CD4-positive, alpha-beta T cell (primary cell): ENCODE results near the gene ZNF454. TPM values are rescaled to one million over a fixed set of nuclear protein-coding genes. Genes with fewer than 3 reads are reported as not detected.

Experiments
- ATAC-seq: fragments of 200-7000 bp; cut with Tn5 transposase; one replicate; pipeline ENCODE4 v1.10.0; 2022; ENCODE audit warnings: mild to moderate bottlenecking; ENCODE audit not compliant: poor library complexity
- CTCF ChIA-PET: fragments of 350-600 bp; sonication (Branson Sonifier 250); formaldehyde crosslinking; loops from one replicate; lab custom pipeline; 2021; ENCODE audit warnings: antibody characterized with exemption, inconsistent platforms; lab: Charles Lee
- POLR2A ChIA-PET: fragments of 350-600 bp; sonication (Branson Sonifier 250); formaldehyde crosslinking; loops from one replicate; lab custom pipeline; 2021; ENCODE audit warnings: antibody characterized with exemption, inconsistent platforms; lab: Charles Lee
- DNase-seq, 14 experiments: peaks; one replicate each; pipeline ENCODE4 v3.0.0-alpha.2; 2013 to 2020; ENCODE audit warnings: mixed read lengths in 2 of 14
- H3K27ac ChIP-seq, 2 donors: one replicate each; pipeline versions ENCODE4 v1.5.1 to v1.7.0; 2013; ENCODE audit warnings: low read length in 2 of 2, low read depth in 1 of 2, mild to moderate bottlenecking in 1 of 2
- H3K27me3 ChIP-seq, 2 experiments: 1 replicate in 1 of 2; 2 replicates in 1 of 2; pipeline versions ENCODE4 v1.6.1 to v1.7.0; 2013; ENCODE audit warnings: low read length in 2 of 2, control low read depth in 1 of 2, mild to moderate bottlenecking in 1 of 2, moderate library complexity in 1 of 2; ENCODE audit not compliant: insufficient read depth in 2 of 2, control insufficient read depth in 1 of 2
- H3K36me3 ChIP-seq: one replicate; pipeline ENCODE4 v1.6.1; 2013; ENCODE audit warnings: low read length, control low read depth; ENCODE audit not compliant: insufficient read depth
- H3K4me1 ChIP-seq: one replicate; pipeline ENCODE4 v1.6.1; 2013; ENCODE audit warnings: low read length, control low read depth; ENCODE audit not compliant: insufficient read depth
- H3K4me3 ChIP-seq: one replicate; pipeline ENCODE4 v1.5.1; 2013; ENCODE audit warnings: mild to moderate bottlenecking, low read length, moderate library complexity
- H3K9me3 ChIP-seq, 2 experiments: 1 replicate in 1 of 2; 2 replicates in 1 of 2; pipeline versions ENCODE4 v1.6.1 to v1.7.0; 2013; ENCODE audit warnings: low read length in 2 of 2, mild to moderate bottlenecking in 2 of 2, control low read depth in 1 of 2, moderate library complexity in 1 of 2; ENCODE audit not compliant: control insufficient read depth in 1 of 2, insufficient read depth in 1 of 2
- H3K27ac Mint-ChIP-seq: one replicate; pipeline ENCODE4 v1.8.0; 2020; ENCODE audit warnings: mixed read lengths
- H3K27me3 Mint-ChIP-seq: one replicate; pipeline ENCODE4 v1.8.0; 2021; ENCODE audit warnings: mixed read lengths
- H3K36me3 Mint-ChIP-seq: one replicate; pipeline ENCODE4 v1.8.0; 2021; ENCODE audit warnings: low read depth, mixed read lengths
- H3K4me1 Mint-ChIP-seq: one replicate; pipeline ENCODE4 v1.8.0; 2021; ENCODE audit warnings: low read depth, mixed read lengths
- H3K4me3 Mint-ChIP-seq: one replicate; pipeline ENCODE4 v1.8.0; 2020; ENCODE audit warnings: mild to moderate bottlenecking, mixed read lengths
- H3K9me3 Mint-ChIP-seq: one replicate; pipeline ENCODE4 v1.8.0; 2020; ENCODE audit warnings: mixed read lengths
- intact Hi-C, 2 experiments: fragments of 100-400 bp; cut with DNase I in 1 of 2; cut with micrococcal nuclease in 1 of 2; formaldehyde crosslinking; loops; one replicate each; pipeline versions ENCODE4 v1.15.1 to v1.9.0; 2023 to 2025; cut with DNase I, micrococcal nuclease
- polyA plus RNA-seq, 2 donors: library from polyadenylated mRNA; unstranded; fragments of 120-200 nt; gene quantifications; one replicate each; pipeline ENCODE4 v1.2.1, GENCODE V29; 2013
- total RNA-seq, 174 experiments: library from RNA in 2 of 174; stranded (reverse) in 2 of 174; gene quantifications; one replicate each; pipeline ENCODE4 v1.2.3 and lab custom pipeline; 2021 to 2026
- TF ChIP-seq, protein P1 (sequence below): fragments of 200-600 bp; IDR thresholded peaks from one replicate; pipeline ENCODE4 v1.8.0; 2022; ENCODE audit warnings: antibody characterized with exemption, mild to moderate bottlenecking

ZNF454 gene
- total RNA-seq (not detected), total RNA-seq (lab: John Stamatoyannopoulos, UW) (0 to 0.39 (median 0) reads per million in 172 experiments)
- not detected for polyA plus RNA-seq (2013, experiment 1 of 2)
- polyA plus RNA-seq (2013, experiment 2 of 2) = 0.08 TPM

DNA sequence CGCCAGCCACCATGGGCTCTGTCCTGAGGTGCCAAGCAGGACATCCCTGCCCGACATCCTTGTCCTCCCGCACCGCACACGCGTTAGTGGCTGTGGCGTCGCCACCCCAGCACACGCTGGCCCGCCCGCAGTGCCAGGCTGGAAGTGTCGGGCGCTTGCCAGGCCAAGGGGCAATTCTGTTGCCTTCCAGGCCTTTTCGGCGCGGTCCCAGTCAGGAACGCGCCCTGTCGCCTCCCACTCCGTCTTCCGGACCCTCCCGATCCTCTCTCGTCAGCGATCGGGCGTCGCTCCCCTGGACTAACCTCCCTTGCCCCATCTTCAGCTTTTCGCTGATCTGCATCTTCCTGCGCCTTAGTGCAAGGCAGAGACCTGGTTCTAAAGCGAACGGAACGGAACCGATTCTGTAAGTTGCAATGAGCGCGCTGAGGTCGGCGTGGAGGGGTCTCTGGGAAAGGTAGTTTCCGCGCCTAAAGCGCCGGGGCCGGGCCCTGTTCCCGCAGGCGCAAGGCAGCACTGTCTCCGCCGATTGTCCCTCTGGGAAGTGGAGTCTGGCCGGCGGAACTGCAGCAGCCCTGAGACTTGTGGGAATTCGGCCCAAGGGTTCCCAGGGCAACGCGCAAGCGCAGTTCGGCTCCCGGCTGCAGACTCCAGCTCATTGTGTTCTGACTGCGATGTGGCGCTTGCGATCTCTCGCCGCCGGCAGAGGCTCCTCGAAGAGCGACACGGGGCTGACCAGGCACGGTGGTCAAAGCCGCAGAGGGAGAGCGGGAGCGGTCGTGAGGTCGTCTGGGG is at the start of gene ZNF454:
Gene ZNF454 (plus strand): TSS at position 630 of the 792 bp plus-strand sequence. CDS start 1,594 bp downstream, outside the sequence.
- ATAC-seq (no peak), DNase-seq (no peak)
- peaks cover 77 to 78% of the 10 kb centered on the region in 2 experiments for H3K9me3 ChIP-seq
- Mint-ChIP-seq H3K27me3 (peaks cover 52% of the 10 kb centered on the region), H3K4me3 (no peak within 1 kb of the TSS), H3K9me3 (peaks cover 44% of the 10 kb centered on the region), H3K4me1 (no peaks in the 10 kb centered on the region), H3K36me3 (peaks cover 66% of the 10 kb centered on the region), H3K27ac (no peak within 1 kb of the TSS)
- TF ChIP-seq, protein P1, sequence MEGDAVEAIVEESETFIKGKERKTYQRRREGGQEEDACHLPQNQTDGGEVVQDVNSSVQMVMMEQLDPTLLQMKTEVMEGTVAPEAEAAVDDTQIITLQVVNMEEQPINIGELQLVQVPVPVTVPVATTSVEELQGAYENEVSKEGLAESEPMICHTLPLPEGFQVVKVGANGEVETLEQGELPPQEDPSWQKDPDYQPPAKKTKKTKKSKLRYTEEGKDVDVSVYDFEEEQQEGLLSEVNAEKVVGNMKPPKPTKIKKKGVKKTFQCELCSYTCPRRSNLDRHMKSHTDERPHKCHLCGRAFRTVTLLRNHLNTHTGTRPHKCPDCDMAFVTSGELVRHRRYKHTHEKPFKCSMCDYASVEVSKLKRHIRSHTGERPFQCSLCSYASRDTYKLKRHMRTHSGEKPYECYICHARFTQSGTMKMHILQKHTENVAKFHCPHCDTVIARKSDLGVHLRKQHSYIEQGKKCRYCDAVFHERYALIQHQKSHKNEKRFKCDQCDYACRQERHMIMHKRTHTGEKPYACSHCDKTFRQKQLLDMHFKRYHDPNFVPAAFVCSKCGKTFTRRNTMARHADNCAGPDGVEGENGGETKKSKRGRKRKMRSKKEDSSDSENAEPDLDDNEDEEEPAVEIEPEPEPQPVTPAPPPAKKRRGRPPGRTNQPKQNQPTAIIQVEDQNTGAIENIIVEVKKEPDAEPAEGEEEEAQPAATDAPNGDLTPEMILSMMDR = no peak
- peaks cover 30 to 31% of the 10 kb centered on the region in 2 experiments for H3K27me3 ChIP-seq
- H3K27ac ChIP-seq = no peak within 1 kb of the TSS
- H3K36me3 ChIP-seq = no peaks in the 10 kb centered on the region
- intact Hi-C loops = no loop called here
- CTCF ChIA-PET = no interaction called here
- POLR2A ChIA-PET = no interaction called here
- H3K4me3 ChIP-seq = no peak within 1 kb of the TSS
- H3K4me1 ChIP-seq = no peaks in the 10 kb centered on the region

DNA sequence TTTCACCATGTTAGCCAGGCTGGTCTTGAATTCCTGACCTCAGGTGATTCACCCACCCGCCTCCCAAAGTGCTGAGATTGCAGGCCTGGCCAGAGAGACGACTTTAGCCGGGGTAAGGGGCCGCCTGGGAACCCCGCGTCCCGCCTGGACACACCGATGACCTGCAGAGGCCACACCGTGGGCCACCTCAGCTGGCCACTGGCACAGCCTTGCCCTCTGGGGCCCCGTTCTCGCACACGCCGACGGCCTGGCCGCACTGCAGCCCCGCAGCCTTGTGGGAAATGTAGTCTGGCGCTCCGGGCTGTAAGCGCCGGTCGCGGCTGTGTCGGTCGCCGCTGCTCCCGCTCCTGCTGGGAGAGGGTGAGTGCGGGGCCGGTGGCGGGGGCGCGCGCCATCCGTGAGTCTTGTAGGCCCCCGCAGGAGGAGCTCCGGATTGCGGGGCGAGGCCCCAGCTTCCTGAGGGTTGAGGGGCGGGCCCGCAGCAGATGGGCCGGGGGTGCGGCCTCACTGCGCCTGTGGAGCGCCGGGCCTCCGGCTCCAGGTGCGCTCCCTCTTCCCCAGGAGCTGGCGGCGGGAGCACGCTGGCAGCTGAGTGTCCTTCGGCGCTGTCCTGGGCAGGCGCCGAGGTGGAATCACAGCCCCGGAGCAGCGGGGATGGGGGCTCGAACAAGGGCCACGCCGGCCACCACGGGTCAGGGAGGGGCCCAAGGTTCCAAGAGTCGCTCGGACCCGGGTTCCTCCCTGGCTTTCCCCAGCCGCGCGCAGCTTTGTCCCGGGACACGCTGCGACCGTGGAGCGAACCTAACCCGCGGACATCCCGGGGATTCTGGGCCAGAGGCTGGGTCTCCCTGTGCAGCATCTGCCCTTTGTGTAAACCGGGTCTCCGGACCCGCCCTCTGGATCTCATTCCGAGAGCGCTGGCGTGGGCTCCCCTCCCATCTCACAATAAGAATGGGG is 45.1 kb upstream of the ZNF454 start, which contains the start of gene ZFP2:
Gene ZFP2 (plus strand): TSS at position 299 of the 957 bp plus-strand sequence. CDS start 35,401 bp downstream, outside the sequence.
- H3K4me3 Mint-ChIP-seq = peak within 1 kb of the TSS; percentile 90
- DNase-seq = peak in 11 of 14 experiments; percentile 2 to 60 (median 21)
- Histone ChIP-seq H3K4me1 (peaks cover 9% of the 10 kb centered on the region), H3K27me3 (no peaks in the 10 kb centered on the region), H3K36me3 (no peaks in the 10 kb centered on the region), H3K9me3 (peaks cover 0 to 28% of the 10 kb centered on the region in 2 experiments), H3K4me3 (peak within 1 kb of the TSS; percentile 61), H3K27ac (no peak within 1 kb of the TSS)
- intact Hi-C loops = loop anchor here in 1 of 2 experiments (5.0 to 10.0 kb wide), 3 partner anchors 39 to 169 kb away; partner anchors contain the start of genes ZNF354B, ZNF354C and ZNF879
- peaks cover 31% of the 10 kb centered on the region for H3K36me3 Mint-ChIP-seq
- ChIA-PET POLR2A (interaction anchor here (1.1 kb wide), 1 partner anchor 36 kb away, joined by 4 read pairs; the partner anchor contains the start of gene ZNF354B), CTCF (no interaction called here)
- peaks cover 7% of the 10 kb centered on the region for H3K4me1 Mint-ChIP-seq
- peak; percentile 73 for ATAC-seq
- TF ChIP-seq, protein P1 = no peak
- no peak within 1 kb of the TSS for H3K27ac Mint-ChIP-seq
- H3K9me3 Mint-ChIP-seq = no peaks in the 10 kb centered on the region
- H3K27me3 Mint-ChIP-seq = no peaks in the 10 kb centered on the region

DNA sequence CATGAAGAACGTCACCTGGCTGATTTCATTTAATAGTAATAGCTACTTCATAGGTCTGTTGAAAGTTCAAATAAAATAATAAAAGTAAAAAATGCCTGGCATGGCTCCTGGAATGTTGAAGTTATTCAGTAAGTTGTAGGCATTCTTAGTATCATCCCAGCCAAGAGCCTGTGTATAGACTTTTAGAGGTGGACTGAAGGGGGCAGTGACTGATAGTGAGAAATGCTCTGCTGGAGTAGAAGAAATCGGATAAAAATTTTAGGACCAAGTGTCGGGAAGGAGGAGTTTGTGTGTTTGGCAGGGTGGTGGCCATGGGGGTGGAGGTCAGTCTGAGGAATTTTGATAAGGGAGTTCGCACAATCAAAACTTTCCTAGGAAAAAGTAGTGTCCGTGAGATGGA is 41.7 kb upstream of the ZNF454 start:
- Mint-ChIP-seq H3K36me3 (peaks cover 41% of the 10 kb centered on the region), H3K9me3 (peaks cover 10% of the 10 kb centered on the region), H3K4me3 (no peak overlapping the region), H3K4me1 (peaks cover 7% of the 10 kb centered on the region), H3K27me3 (no peaks in the 10 kb centered on the region), H3K27ac (no peak overlapping the region)
- ChIA-PET CTCF (no interaction called here), POLR2A (no interaction called here)
- ATAC-seq (no peak), DNase-seq (no peak)
- peaks cover 11 to 21% of the 10 kb centered on the region in 2 experiments for H3K9me3 ChIP-seq
- no peak overlapping the region for H3K4me3 ChIP-seq
- peaks cover 3% of the 10 kb centered on the region for H3K36me3 ChIP-seq
- intact Hi-C loops = loop anchor here in 1 of 2 experiments (5.0 to 10.0 kb wide), 3 partner anchors 42 to 166 kb away; partner anchors contain the start of genes ZNF354B, ZNF354C and ZNF879
- H3K27me3 ChIP-seq = no peaks in the 10 kb centered on the region
- TF ChIP-seq, protein P1 = no peak
- no peak overlapping the region for H3K27ac ChIP-seq
- peaks cover 9% of the 10 kb centered on the region for H3K4me1 ChIP-seq
